ENCODE measurements around the gene SFN. TPM values are rescaled to one million over a fixed set of nuclear protein-coding genes. Genes with fewer than 3 reads are reported as not detected.

The SFN gene
- total RNA-seq (1.3 TPM), polyA plus RNA-seq (not detected)

DNA sequence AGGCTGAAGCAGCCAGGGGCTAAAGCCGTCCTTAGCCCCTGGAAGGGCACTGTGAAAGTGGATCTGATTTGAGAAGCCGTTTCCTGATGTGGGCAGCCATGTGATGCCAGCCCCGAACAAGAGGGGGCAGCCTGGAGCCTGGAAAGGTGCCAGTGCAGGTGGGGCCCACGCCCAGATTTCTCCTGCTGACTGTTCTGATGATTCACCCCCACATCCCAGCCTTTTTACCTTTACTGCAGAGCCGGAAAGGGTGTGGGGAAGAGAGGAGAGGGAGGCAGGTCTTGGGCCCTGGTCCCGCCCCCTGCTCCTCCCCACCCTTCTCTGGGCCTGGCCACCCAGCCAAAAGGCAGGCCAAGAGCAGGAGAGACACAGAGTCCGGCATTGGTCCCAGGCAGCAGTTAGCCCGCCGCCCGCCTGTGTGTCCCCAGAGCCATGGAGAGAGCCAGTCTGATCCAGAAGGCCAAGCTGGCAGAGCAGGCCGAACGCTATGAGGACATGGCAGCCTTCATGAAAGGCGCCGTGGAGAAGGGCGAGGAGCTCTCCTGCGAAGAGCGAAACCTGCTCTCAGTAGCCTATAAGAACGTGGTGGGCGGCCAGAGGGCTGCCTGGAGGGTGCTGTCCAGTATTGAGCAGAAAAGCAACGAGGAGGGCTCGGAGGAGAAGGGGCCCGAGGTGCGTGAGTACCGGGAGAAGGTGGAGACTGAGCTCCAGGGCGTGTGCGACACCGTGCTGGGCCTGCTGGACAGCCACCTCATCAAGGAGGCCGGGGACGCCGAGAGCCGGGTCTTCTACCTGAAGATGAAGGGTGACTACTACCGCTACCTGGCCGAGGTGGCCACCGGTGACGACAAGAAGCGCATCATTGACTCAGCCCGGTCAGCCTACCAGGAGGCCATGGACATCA is at the start of gene SFN:
SFN (plus strand) TSS at position 369 of the 904 bp plus-strand sequence; CDS start at position 433, 64 bp downstream.
- Mint-ChIP-seq H3K9me3 (no peaks in the 10 kb centered on the region), H3K27ac (peak within 1 kb of the TSS; percentile 43 to 99 (median 90)), H3K36me3 (no peaks in the 10 kb centered on the region), H3K4me3 (peak within 1 kb of the TSS; percentile 90 to 99 (median 94)), H3K27me3 (no peaks in the 10 kb centered on the region), H3K4me1 (peaks cover 0 to 33% (median 17%) of the 10 kb centered on the region in 4 donors)
- no peak for ATAC-seq (ENCODE audit: low read depth in 2 of 2)
- Histone ChIP-seq H3K4me1 (ENCODE audit: control insufficient read depth, insufficient read depth, low read length, poor library complexity, severe bottlenecking) (peaks cover 21% of the 10 kb centered on the region), H3K36me3 (ENCODE audit: control insufficient read depth, insufficient read depth, low read length) (no peaks in the 10 kb centered on the region), H3K27ac (ENCODE audit: insufficient read depth, low read length, poor library complexity, severe bottlenecking) (peak within 1 kb of the TSS; percentile 86), H3K27me3 (ENCODE audit: control insufficient read depth, insufficient read depth, low read length) (no peaks in the 10 kb centered on the region), H3K4me3 (ENCODE audit: low read depth, low read length) (no peak within 1 kb of the TSS), H3K9me3 (ENCODE audit: control insufficient read depth in 2 of 2, low read length in 2 of 2) (no peaks in the 10 kb centered on the region)
- DNase-seq, result peak; percentile 16 to 70 (median 19)

- H3K27ac Mint-ChIP-seq, result no peak overlapping the region
- H3K4me3 Mint-ChIP-seq, result no peak overlapping the region
- peaks cover 0 to 15% (median 3%) of the 10 kb centered on the region in 4 donors for H3K4me1 Mint-ChIP-seq
- Histone ChIP-seq H3K27me3 (ENCODE audit: control insufficient read depth, insufficient read depth, low read length) (no peaks in the 10 kb centered on the region), H3K4me3 (ENCODE audit: low read depth, low read length) (no peak overlapping the region), H3K4me1 (ENCODE audit: control insufficient read depth, insufficient read depth, low read length, poor library complexity, severe bottlenecking) (no peaks in the 10 kb centered on the region), H3K36me3 (ENCODE audit: control insufficient read depth, insufficient read depth, low read length) (no peaks in the 10 kb centered on the region), H3K27ac (ENCODE audit: insufficient read depth, low read length, poor library complexity, severe bottlenecking) (no peak overlapping the region), H3K9me3 (ENCODE audit: control insufficient read depth in 2 of 2, low read length in 2 of 2) (no peaks in the 10 kb centered on the region)
- H3K36me3 Mint-ChIP-seq, result no peaks in the 10 kb centered on the region
- ATAC-seq (ENCODE audit: low read depth in 2 of 2) (no peak), DNase-seq (no peak)
- H3K27me3 Mint-ChIP-seq, result no peaks in the 10 kb centered on the region
- no peaks in the 10 kb centered on the region for H3K9me3 Mint-ChIP-seq
Observed at GRCh38 chr1:26814377-26814776, 48.6 kb upstream of the SFN start.

DNA sequence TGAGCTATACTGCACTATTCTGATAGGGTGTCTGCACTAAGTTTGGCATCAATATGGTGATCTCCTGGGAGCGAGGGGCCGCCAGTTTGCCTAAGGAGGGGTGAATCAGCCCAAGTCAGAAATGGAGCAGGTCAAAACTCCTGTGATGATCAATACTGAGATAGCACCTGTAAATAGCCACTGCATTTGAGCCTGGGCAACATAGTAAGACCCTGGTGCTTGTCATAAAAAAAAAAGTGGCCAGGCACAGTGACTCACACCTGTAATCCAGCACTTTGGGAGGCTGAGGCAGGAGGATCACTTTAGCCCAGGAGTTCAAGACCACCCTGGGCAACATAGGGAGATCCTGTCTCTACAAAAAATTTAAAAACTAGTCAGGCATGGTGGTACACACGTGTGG is 48.1 kb upstream of the SFN start:
- H3K4me1 Mint-ChIP-seq, result peaks cover 0 to 14% (median 3%) of the 10 kb centered on the region in 4 donors
- H3K9me3 Mint-ChIP-seq, result no peaks in the 10 kb centered on the region
- H3K9me3 ChIP-seq (ENCODE audit: control insufficient read depth in 2 of 2, low read length in 2 of 2), result no peaks in the 10 kb centered on the region
- no peaks in the 10 kb centered on the region for H3K36me3 Mint-ChIP-seq
- no peaks in the 10 kb centered on the region for H3K27me3 ChIP-seq (ENCODE audit: control insufficient read depth, insufficient read depth, low read length)
- no peak for DNase-seq
- H3K27ac ChIP-seq (ENCODE audit: insufficient read depth, low read length, poor library complexity, severe bottlenecking), result no peak overlapping the region
- H3K4me3 ChIP-seq (ENCODE audit: low read depth, low read length), result no peak overlapping the region
- H3K4me3 Mint-ChIP-seq, result no peak overlapping the region
- H3K27ac Mint-ChIP-seq, result no peak overlapping the region
- no peaks in the 10 kb centered on the region for H3K4me1 ChIP-seq (ENCODE audit: control insufficient read depth, insufficient read depth, low read length, poor library complexity, severe bottlenecking)
- no peaks in the 10 kb centered on the region for H3K36me3 ChIP-seq (ENCODE audit: control insufficient read depth, insufficient read depth, low read length)
- H3K27me3 Mint-ChIP-seq, result no peaks in the 10 kb centered on the region
- no peak for ATAC-seq (ENCODE audit: low read depth in 2 of 2)

GRCh38 chr1:26820784-26821269 is 42.1 kb upstream of the SFN start:
- H3K4me1 ChIP-seq (ENCODE audit: control insufficient read depth, insufficient read depth, low read length, poor library complexity, severe bottlenecking), result peaks cover 24% of the 10 kb centered on the region
- H3K4me3 ChIP-seq (ENCODE audit: low read depth, low read length), result peak overlapping the region; percentile 77
- Mint-ChIP-seq H3K27ac (peak overlapping the region; percentile 89 to 96 (median 90)), H3K27me3 (no peaks in the 10 kb centered on the region), H3K9me3 (no peaks in the 10 kb centered on the region), H3K4me1 (peaks cover 9 to 36% (median 10%) of the 10 kb centered on the region in 4 donors), H3K4me3 (peak overlapping the region; percentile 71 to 86 (median 78)), H3K36me3 (no peaks in the 10 kb centered on the region)
- no peaks in the 10 kb centered on the region for H3K27me3 ChIP-seq (ENCODE audit: control insufficient read depth, insufficient read depth, low read length)
- H3K27ac ChIP-seq (ENCODE audit: insufficient read depth, low read length, poor library complexity, severe bottlenecking), result peak overlapping the region; percentile 67
- H3K36me3 ChIP-seq (ENCODE audit: control insufficient read depth, insufficient read depth, low read length), result no peaks in the 10 kb centered on the region
- peak; percentile 21 to 75 (median 61) for DNase-seq
- peak; percentile 94 to 96 for ATAC-seq (ENCODE audit: low read depth in 2 of 2)
- no peaks in the 10 kb centered on the region for H3K9me3 ChIP-seq (ENCODE audit: control insufficient read depth in 2 of 2, low read length in 2 of 2)

GRCh38 chr1:26822737-26823395 is 40.1 kb upstream of the SFN start:
- peak overlapping the region in 2 of 3 donors; percentile 67 to 85 for H3K27ac Mint-ChIP-seq

GRCh38 chr1:26824731-26825130 is 38.2 kb upstream of the SFN start:
- Mint-ChIP-seq H3K4me1 (peaks cover 15 to 66% (median 32%) of the 10 kb centered on the region in 4 donors), H3K27ac (peak overlapping the region; percentile 90 to 99 (median 94)), H3K36me3 (peaks cover 9% of the 10 kb centered on the region), H3K27me3 (no peaks in the 10 kb centered on the region), H3K9me3 (no peaks in the 10 kb centered on the region), H3K4me3 (peak overlapping the region; percentile 92 to 95 (median 94))
- DNase-seq (no peak), ATAC-seq (ENCODE audit: low read depth in 2 of 2) (no peak)
- Histone ChIP-seq H3K36me3 (ENCODE audit: control insufficient read depth, insufficient read depth, low read length) (no peaks in the 10 kb centered on the region), H3K27ac (ENCODE audit: insufficient read depth, low read length, poor library complexity, severe bottlenecking) (peak overlapping the region; percentile 87), H3K4me1 (ENCODE audit: control insufficient read depth, insufficient read depth, low read length, poor library complexity, severe bottlenecking) (peaks cover 53% of the 10 kb centered on the region), H3K27me3 (ENCODE audit: control insufficient read depth, insufficient read depth, low read length) (no peaks in the 10 kb centered on the region), H3K9me3 (ENCODE audit: control insufficient read depth in 2 of 2, low read length in 2 of 2) (no peaks in the 10 kb centered on the region), H3K4me3 (ENCODE audit: low read depth, low read length) (no peak overlapping the region)

More at GRCh38 chr1:26822737-26823395, 40.1 kb upstream of the SFN start:
- Histone ChIP-seq H3K4me1 (ENCODE audit: control insufficient read depth, insufficient read depth, low read length, poor library complexity, severe bottlenecking) (peaks cover 35% of the 10 kb centered on the region), H3K27ac (ENCODE audit: insufficient read depth, low read length, poor library complexity, severe bottlenecking) (no peak overlapping the region), H3K4me3 (ENCODE audit: low read depth, low read length) (no peak overlapping the region), H3K27me3 (ENCODE audit: control insufficient read depth, insufficient read depth, low read length) (no peaks in the 10 kb centered on the region), H3K9me3 (ENCODE audit: control insufficient read depth in 2 of 2, low read length in 2 of 2) (no peaks in the 10 kb centered on the region), H3K36me3 (ENCODE audit: control insufficient read depth, insufficient read depth, low read length) (no peaks in the 10 kb centered on the region)
- H3K36me3 Mint-ChIP-seq, result no peaks in the 10 kb centered on the region
- DNase-seq (no peak), ATAC-seq (ENCODE audit: low read depth in 2 of 2) (no peak)
- no peaks in the 10 kb centered on the region for H3K9me3 Mint-ChIP-seq
- H3K27me3 Mint-ChIP-seq, result no peaks in the 10 kb centered on the region
- peaks cover 9 to 47% (median 16%) of the 10 kb centered on the region in 4 donors for H3K4me1 Mint-ChIP-seq
- H3K4me3 Mint-ChIP-seq, result peak overlapping the region in 2 of 4 donors; percentile 16 to 59

- Mint-ChIP-seq H3K4me1 (peaks cover 15 to 69% (median 38%) of the 10 kb centered on the region in 4 donors), H3K4me3 (peak within 1 kb of the TSS; percentile 94 to 97 (median 96)), H3K27ac (peak within 1 kb of the TSS; percentile 99 to 100 (median 99)), H3K27me3 (no peaks in the 10 kb centered on the region), H3K36me3 (peaks cover 9% of the 10 kb centered on the region), H3K9me3 (no peaks in the 10 kb centered on the region)
- DNase-seq (peak; percentile 64 to 75 (median 68)), ATAC-seq (ENCODE audit: low read depth in 2 of 2) (peak; percentile 90 to 91)
- Histone ChIP-seq H3K4me1 (ENCODE audit: control insufficient read depth, insufficient read depth, low read length, poor library complexity, severe bottlenecking) (peaks cover 58% of the 10 kb centered on the region), H3K36me3 (ENCODE audit: control insufficient read depth, insufficient read depth, low read length) (peaks cover 2% of the 10 kb centered on the region), H3K4me3 (ENCODE audit: low read depth, low read length) (peak within 1 kb of the TSS; percentile 78), H3K27ac (ENCODE audit: insufficient read depth, low read length, poor library complexity, severe bottlenecking) (peak within 1 kb of the TSS; percentile 99), H3K9me3 (ENCODE audit: control insufficient read depth in 2 of 2, low read length in 2 of 2) (no peaks in the 10 kb centered on the region), H3K27me3 (ENCODE audit: control insufficient read depth, insufficient read depth, low read length) (no peaks in the 10 kb centered on the region)
Observed at GRCh38 chr1:26826261-26827105, 36.5 kb upstream of the SFN start, which contains the start of gene ZDHHC18. ZDHHC18 (plus strand) TSS chr1:26826688; CDS start chr1:26826805, 117 bp downstream.
